ENCODE measurements around the gene ERICH3.

DNA sequence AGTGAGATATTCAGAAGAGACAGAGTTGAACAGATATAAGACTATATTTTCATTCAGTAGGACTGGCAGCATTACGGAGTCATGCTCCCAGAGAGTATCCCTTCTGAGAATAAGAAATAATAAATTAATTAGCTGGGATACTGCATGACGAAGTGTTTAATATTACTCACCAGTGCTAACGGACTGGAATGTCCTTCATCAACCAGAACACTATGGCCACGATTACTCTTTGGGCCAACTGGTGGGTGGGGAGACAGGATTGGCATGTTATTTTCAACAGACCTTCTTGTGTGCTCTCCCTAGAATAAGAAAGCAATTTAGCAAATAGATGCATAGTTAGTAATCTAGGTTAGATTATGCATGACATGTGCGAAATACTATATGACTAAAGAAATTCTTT is 32.4 kb downstream of the ERICH3 start:
- TF ChIP-seq ZFP30 (CRISPR knock-in tag; IDR thresholded peaks at IDR 0.05): no peak
- no peak for TF ChIP-seq BACH2 (CRISPR knock-in tag; IDR thresholded peaks at IDR 0.05; ENCODE audit: borderline replicate concordance)
